ENCODE data around the gene ANXA6. TPM values are rescaled to one million over a fixed set of nuclear protein-coding genes. Genes with fewer than 3 reads are reported as not detected.

The ANXA6 gene
- total RNA-seq, 4 donors from 2014 or later, result 91.6 to 164 (median 142) TPM

DNA sequence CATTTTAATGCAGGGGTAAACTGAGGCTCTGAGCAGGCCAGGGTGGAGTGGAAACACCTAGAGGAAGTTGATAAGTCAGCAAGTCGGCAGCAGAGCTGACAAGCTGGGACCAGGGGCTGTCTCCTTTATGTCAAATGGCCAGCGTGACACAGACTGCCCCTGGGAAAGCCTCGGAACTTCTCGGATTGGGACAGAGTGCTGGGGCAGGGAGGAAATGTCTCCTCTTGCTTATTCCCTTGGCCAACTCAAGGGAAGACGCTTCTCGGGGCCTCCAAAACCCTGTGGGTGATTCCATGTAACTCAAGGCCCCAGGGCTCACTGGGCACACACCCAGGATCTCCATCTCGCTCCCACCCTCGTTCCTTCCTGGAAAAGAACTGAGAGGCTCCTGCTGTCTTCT lies 25.4 kb upstream of the ANXA6 start:
- ATAC-seq, result no peak
- in situ Hi-C loops (cut with MboI; ENCODE audit: low sequenced_read_pairs in 4 of 4), result no loop called here
- no peak for DNase-seq
- H3K9me3 ChIP-seq, result no peaks in the 10 kb centered on the region
- H3K27ac ChIP-seq, result no peak overlapping the region
- H3K27me3 ChIP-seq, result no peaks in the 10 kb centered on the region
- intact Hi-C loops (cut with DNase I; ENCODE audit: low total_unique reads), result no loop called here
- H3K4me1 ChIP-seq, result peaks cover 7 to 11% of the 10 kb centered on the region in 2 donors
- peaks cover 0 to 55% of the 10 kb centered on the region in 2 donors for H3K36me3 ChIP-seq
- H3K4me3 ChIP-seq, result no peak overlapping the region
- TF ChIP-seq, protein P1, sequence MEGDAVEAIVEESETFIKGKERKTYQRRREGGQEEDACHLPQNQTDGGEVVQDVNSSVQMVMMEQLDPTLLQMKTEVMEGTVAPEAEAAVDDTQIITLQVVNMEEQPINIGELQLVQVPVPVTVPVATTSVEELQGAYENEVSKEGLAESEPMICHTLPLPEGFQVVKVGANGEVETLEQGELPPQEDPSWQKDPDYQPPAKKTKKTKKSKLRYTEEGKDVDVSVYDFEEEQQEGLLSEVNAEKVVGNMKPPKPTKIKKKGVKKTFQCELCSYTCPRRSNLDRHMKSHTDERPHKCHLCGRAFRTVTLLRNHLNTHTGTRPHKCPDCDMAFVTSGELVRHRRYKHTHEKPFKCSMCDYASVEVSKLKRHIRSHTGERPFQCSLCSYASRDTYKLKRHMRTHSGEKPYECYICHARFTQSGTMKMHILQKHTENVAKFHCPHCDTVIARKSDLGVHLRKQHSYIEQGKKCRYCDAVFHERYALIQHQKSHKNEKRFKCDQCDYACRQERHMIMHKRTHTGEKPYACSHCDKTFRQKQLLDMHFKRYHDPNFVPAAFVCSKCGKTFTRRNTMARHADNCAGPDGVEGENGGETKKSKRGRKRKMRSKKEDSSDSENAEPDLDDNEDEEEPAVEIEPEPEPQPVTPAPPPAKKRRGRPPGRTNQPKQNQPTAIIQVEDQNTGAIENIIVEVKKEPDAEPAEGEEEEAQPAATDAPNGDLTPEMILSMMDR (IDR thresholded peaks at IDR 0.05 in 4 of 5, conservative IDR thresholded peaks at IDR 0.05 in 1 of 5), result no peak
- TF ChIP-seq POLR2A (IDR thresholded peaks at IDR 0.05), result no peak

DNA sequence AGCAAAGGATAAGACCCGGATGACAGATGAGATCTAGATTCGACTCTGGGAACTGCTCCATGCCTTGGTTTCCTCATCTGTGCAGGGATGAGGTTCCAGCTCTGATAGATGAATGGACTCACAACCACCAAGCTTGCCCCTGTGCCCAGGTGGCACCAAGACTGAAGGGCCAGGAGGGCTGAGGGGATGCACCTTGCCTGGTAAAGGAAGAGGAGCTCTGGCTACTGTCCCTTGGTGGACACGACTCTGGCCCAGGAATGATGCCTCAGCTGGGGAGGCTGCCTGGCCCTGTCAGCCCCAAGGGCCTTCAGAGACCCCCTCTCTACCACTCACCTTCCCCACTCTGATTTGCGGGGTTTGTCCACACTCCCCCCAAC lies 24.9 kb upstream of the ANXA6 start:
- DNase-seq (no peak), ATAC-seq (no peak)
- no peak for TF ChIP-seq POLR2A (IDR thresholded peaks at IDR 0.05)
- TF ChIP-seq, protein P1 (IDR thresholded peaks at IDR 0.05 in 4 of 5, conservative IDR thresholded peaks at IDR 0.05 in 1 of 5), result no peak
- Histone ChIP-seq H3K36me3 (peaks cover 0 to 51% of the 10 kb centered on the region in 2 donors), H3K4me1 (peaks cover 7 to 11% of the 10 kb centered on the region in 2 donors), H3K27ac (peak overlapping the region in 1 of 4 donors; percentile 12), H3K4me3 (no peak overlapping the region), H3K27me3 (no peaks in the 10 kb centered on the region), H3K9me3 (no peaks in the 10 kb centered on the region)
- intact Hi-C loops (cut with DNase I; ENCODE audit: low total_unique reads) (no loop called here), in situ Hi-C loops (cut with MboI; ENCODE audit: low sequenced_read_pairs in 4 of 4) (no loop called here)

DNA sequence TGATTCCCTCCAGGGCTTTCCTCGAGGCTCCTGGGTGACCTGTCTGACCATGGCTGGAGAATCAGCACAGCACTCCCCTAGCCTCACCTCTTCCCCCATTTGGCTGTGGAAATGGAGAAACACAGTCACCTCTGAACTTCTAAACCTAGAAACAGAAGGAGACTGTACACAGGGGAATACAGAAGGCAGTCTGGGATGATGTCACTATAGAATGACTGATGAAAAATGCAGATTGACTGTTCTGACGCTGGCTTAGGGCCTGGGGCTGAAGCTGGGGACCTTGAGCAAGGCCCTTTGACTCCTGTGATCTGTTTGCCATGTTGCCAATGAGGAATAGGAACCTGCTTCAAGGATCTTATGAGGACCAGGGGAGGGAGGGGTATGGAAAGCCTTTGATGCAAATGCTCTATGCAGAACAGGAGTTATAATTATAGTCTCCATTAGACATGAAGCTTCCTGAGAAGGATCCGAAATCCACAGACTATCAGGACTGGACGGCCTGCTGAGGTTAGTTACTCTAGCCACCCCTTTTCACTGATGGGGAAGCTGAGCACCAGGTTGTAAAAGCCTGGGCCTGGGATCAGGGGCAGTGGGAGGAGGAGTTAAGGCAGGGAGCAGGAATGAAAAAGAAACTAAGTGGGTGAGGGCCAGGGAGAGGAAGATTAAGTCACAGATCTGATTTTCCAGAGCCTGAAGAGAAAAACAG lies 24.4 kb upstream of the ANXA6 start:
- in situ Hi-C loops (cut with MboI; ENCODE audit: low sequenced_read_pairs in 4 of 4) (no loop called here), intact Hi-C loops (cut with DNase I; ENCODE audit: low total_unique reads) (no loop called here)
- H3K4me1 ChIP-seq, result peaks cover 7 to 11% of the 10 kb centered on the region in 2 donors
- no peak for ATAC-seq
- H3K9me3 ChIP-seq, result no peaks in the 10 kb centered on the region
- H3K27ac ChIP-seq, result peak overlapping the region in 1 of 4 donors; percentile 12
- no peaks in the 10 kb centered on the region for H3K27me3 ChIP-seq
- no peak for TF ChIP-seq POLR2A (IDR thresholded peaks at IDR 0.05)
- TF ChIP-seq, protein P1 (IDR thresholded peaks at IDR 0.05 in 4 of 5, conservative IDR thresholded peaks at IDR 0.05 in 1 of 5), result no peak
- H3K36me3 ChIP-seq, result peaks cover 0 to 45% of the 10 kb centered on the region in 2 donors
- no peak overlapping the region for H3K4me3 ChIP-seq
- DNase-seq, result no peak

DNA sequence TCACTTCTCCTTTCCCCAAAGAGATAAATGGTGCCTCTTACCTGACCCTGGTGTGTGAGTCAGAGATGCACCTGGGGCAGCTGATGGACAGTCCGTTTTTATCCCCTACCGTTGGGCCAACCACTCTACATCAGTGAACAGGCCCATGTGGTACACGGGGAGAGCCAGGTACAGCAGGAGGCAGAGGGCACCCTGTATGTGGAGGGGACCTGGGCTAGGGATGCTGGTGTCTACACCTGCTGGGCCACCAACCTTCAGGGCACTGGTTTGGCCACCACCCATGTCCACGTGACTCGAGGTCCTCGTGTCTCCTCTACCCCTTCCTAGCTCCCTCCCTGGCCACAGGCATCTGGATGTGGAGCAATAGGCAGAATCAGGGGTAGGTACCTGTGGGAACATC lies 22.7 kb upstream of the ANXA6 start:
- H3K36me3 ChIP-seq, result peaks cover 0 to 36% of the 10 kb centered on the region in 2 donors
- TF ChIP-seq POLR2A (IDR thresholded peaks at IDR 0.05), result no peak
- TF ChIP-seq, protein P1 (IDR thresholded peaks at IDR 0.05 in 4 of 5, conservative IDR thresholded peaks at IDR 0.05 in 1 of 5), result no peak
- no peak for ATAC-seq
- no peaks in the 10 kb centered on the region for H3K9me3 ChIP-seq
- DNase-seq, result no peak
- peak overlapping the region in 1 of 4 donors; percentile 70 for H3K27ac ChIP-seq
- H3K4me1 ChIP-seq, result peaks cover 7 to 25% of the 10 kb centered on the region in 2 donors
- in situ Hi-C loops (cut with MboI; ENCODE audit: low sequenced_read_pairs in 4 of 4), result no loop called here
- intact Hi-C loops (cut with DNase I; ENCODE audit: low total_unique reads), result no loop called here
- no peaks in the 10 kb centered on the region for H3K27me3 ChIP-seq
- no peak overlapping the region for H3K4me3 ChIP-seq

Data from gastrocnemius medialis (tissue), 4 donors.